ENCODE results near the gene FAM47E. TPM values are rescaled to one million over a fixed set of nuclear protein-coding genes. Genes with fewer than 3 reads are reported as not detected.

The FAM47E gene
- polyA plus RNA-seq, 1 donor, result 11.9 TPM

Other genes starting within 250 kb of the FAM47E start
- gene CXCL9, start 244.2 kb upstream of the FAM47E start, polyA plus RNA-seq, result 2.8 TPM
- gene CXCL10, start 228.2 kb upstream of the FAM47E start, polyA plus RNA-seq, result 3.9 TPM
- 0.30 TPM for gene CXCL11, start 215.7 kb upstream of the FAM47E start, polyA plus RNA-seq
- 0.99 TPM for gene ART3, start 177.0 kb upstream of the FAM47E start, polyA plus RNA-seq
- 47.1 TPM for gene NUP54, start 103.3 kb upstream of the FAM47E start, polyA plus RNA-seq
- gene SCARB2, start 37.9 kb upstream of the FAM47E start, polyA plus RNA-seq, result 217 TPM
- gene STBD1, start 55.0 kb downstream of the FAM47E start, polyA plus RNA-seq, result 15.0 TPM
- 0.52 TPM for gene CCDC158, start 169.4 kb downstream of the FAM47E start, polyA plus RNA-seq
- 27.8 TPM for gene SHROOM3, start 183.5 kb downstream of the FAM47E start, polyA plus RNA-seq